Tibial nerve (tissue), 3 donors: ENCODE results near the gene NATD1.

Source experiments
- CTCF ChIP-seq, 5 experiments: fragments of 200-600 bp in 3 of 5; fragments of 450-650 bp in 2 of 5; sonication (generic) in 3 of 5; IDR thresholded peaks; one replicate each; pipeline ENCODE4 v1.5.1; 2016 to 2019; ENCODE audit warnings: antibody characterized with exemption in 5 of 5, mild to moderate bottlenecking in 3 of 5, moderate library complexity in 2 of 5
- POLR2A ChIP-seq, 2 donors: fragments of 450-650 bp; IDR thresholded peaks; one replicate each; pipeline ENCODE4 v1.6.1; 2017; ENCODE audit warnings: antibody characterized with exemption in 2 of 2, mild to moderate bottlenecking in 2 of 2, moderate library complexity in 2 of 2

- TF ChIP-seq CTCF (IDR thresholded peaks at IDR 0.05): no peak
- TF ChIP-seq POLR2A (IDR thresholded peaks at IDR 0.05): no peak
Observed at GRCh38 chr17:21189361-21189760, 63.8 kb downstream of the NATD1 start.
